GM18520 (cell line): ENCODE data around the gene CD247.

ENCODE experiments used
- ATAC-seq: cut with Tn5 transposase; IDR thresholded peaks from one replicate; pipeline ENCODE4 v1.9.1; 2021; ENCODE audit not compliant: unreplicated experiment

Gene CD247

GRCh38 chr1:167512046-167512654, 6.2 kb downstream of the CD247 start:
- no peak for ATAC-seq

GRCh38 chr1:167511374-167511986, 6.8 kb downstream of the CD247 start:
- no peak for ATAC-seq

GRCh38 chr1:167510881-167511280, 7.4 kb downstream of the CD247 start:
- no peak for ATAC-seq

GRCh38 chr1:167510244-167510643, 8.1 kb downstream of the CD247 start:
- ATAC-seq = no peak

GRCh38 chr1:167509587-167509986, 8.7 kb downstream of the CD247 start:
- ATAC-seq = no peak

- ATAC-seq = no peak
These were observed 10.6 kb downstream of the CD247 start for GRCh38 chr1:167507719-167508118.

GRCh38 chr1:167504467-167504827, 13.9 kb downstream of the CD247 start:
- no peak for ATAC-seq

GRCh38 chr1:167503626-167504466, 14.5 kb downstream of the CD247 start:
- no peak for ATAC-seq

GRCh38 chr1:167502719-167503462, 15.4 kb downstream of the CD247 start:
- ATAC-seq = no peak

- ATAC-seq = no peak
These were observed 16.2 kb downstream of the CD247 start for GRCh38 chr1:167502192-167502551.

GRCh38 chr1:167501515-167502191, 16.7 kb downstream of the CD247 start:
- ATAC-seq = no peak

GRCh38 chr1:167500283-167500860, 18.0 kb downstream of the CD247 start:
- ATAC-seq = no peak

GRCh38 chr1:167499664-167500101, 18.6 kb downstream of the CD247 start:
- peak; percentile 98 for ATAC-seq

GRCh38 chr1:167499106-167499505, 19.2 kb downstream of the CD247 start:
- ATAC-seq = no peak

GRCh38 chr1:167496797-167497619, 21.3 kb downstream of the CD247 start:
- ATAC-seq = no peak

GRCh38 chr1:167493372-167493771, 25.0 kb downstream of the CD247 start:
- ATAC-seq = no peak

- ATAC-seq = no peak
These were observed 25.8 kb downstream of the CD247 start for GRCh38 chr1:167492481-167492910.

- no peak for ATAC-seq
These were observed 26.5 kb downstream of the CD247 start for GRCh38 chr1:167491586-167492461.

GRCh38 chr1:167490765-167491164, 27.6 kb downstream of the CD247 start:
- ATAC-seq = no peak
